COLO668 (cell line): ENCODE measurements around the gene ASB18.

Experiments used
- DNase-seq: peaks from one replicate; lab custom pipeline; 2025; ENCODE audit not compliant: unreplicated experiment; lab: John Stamatoyannopoulos, UW

Gene ASB18

GRCh38 chr2:236242057-236242495, 22.1 kb downstream of the ASB18 start:
- DNase-seq: no peak

GRCh38 chr2:236241181-236242056, 22.8 kb downstream of the ASB18 start:
- no peak for DNase-seq

GRCh38 chr2:236240228-236240990, 23.8 kb downstream of the ASB18 start:
- no peak for DNase-seq

GRCh38 chr2:236239276-236240065, 24.7 kb downstream of the ASB18 start:
- no peak for DNase-seq

GRCh38 chr2:236238751-236239150, 25.5 kb downstream of the ASB18 start:
- no peak for DNase-seq

GRCh38 chr2:236237468-236238190, 26.6 kb downstream of the ASB18 start:
- peak; percentile 53 for DNase-seq

- no peak for DNase-seq
These were observed 27.4 kb downstream of the ASB18 start for GRCh38 chr2:236236559-236237452.

GRCh38 chr2:236229186-236229585, 35.0 kb downstream of the ASB18 start:
- no peak for DNase-seq

- no peak for DNase-seq
These were observed 40.5 kb downstream of the ASB18 start for GRCh38 chr2:236223675-236224074.

- DNase-seq: no peak
These were observed 42.4 kb downstream of the ASB18 start for GRCh38 chr2:236221798-236222197.

GRCh38 chr2:236219411-236219810, 44.8 kb downstream of the ASB18 start:
- no peak for DNase-seq

GRCh38 chr2:236217926-236218325, 46.3 kb downstream of the ASB18 start:
- DNase-seq: no peak

- DNase-seq: no peak
These were observed 47.5 kb downstream of the ASB18 start for GRCh38 chr2:236216711-236217110.

GRCh38 chr2:236215761-236216333, 48.4 kb downstream of the ASB18 start:
- no peak for DNase-seq

GRCh38 chr2:236215196-236215595, 49.0 kb downstream of the ASB18 start:
- DNase-seq: no peak

GRCh38 chr2:236214376-236214995, 49.7 kb downstream of the ASB18 start:
- no peak for DNase-seq

GRCh38 chr2:236211296-236211695, 52.9 kb downstream of the ASB18 start:
- DNase-seq: no peak

- DNase-seq: peak; percentile 29
These were observed 53.7 kb downstream of the ASB18 start for GRCh38 chr2:236210536-236210935.

- DNase-seq: no peak
These were observed 54.2 kb downstream of the ASB18 start for GRCh38 chr2:236209996-236210395.
